Measurements from ENCODE around the gene MDGA2.

MDGA2 gene

GRCh38 chr14:47509957-47510356 is 165.4 kb downstream of the MDGA2 start:
- no peak for DNase-seq (ENCODE audit: low read depth)
- no peak for TF ChIP-seq CTCF (IDR thresholded peaks at IDR 0.05; ENCODE audit: low read depth, low read length, missing control alignments)
- H3K4me3 ChIP-seq (ENCODE audit: low read depth, low read length), result no peak overlapping the region

- no peak overlapping the region for H3K4me3 ChIP-seq (ENCODE audit: low read depth, low read length)
- TF ChIP-seq CTCF (IDR thresholded peaks at IDR 0.05; ENCODE audit: low read depth, low read length, missing control alignments), result no peak
- no peak for DNase-seq (ENCODE audit: low read depth)
Measured at GRCh38 chr14:47507861-47508260, 167.5 kb downstream of the MDGA2 start.

GRCh38 chr14:47500369-47500768 is 175.0 kb downstream of the MDGA2 start:
- no peak overlapping the region for H3K4me3 ChIP-seq (ENCODE audit: low read depth, low read length)
- TF ChIP-seq CTCF (IDR thresholded peaks at IDR 0.05; ENCODE audit: low read depth, low read length, missing control alignments), result no peak
- no peak for DNase-seq (ENCODE audit: low read depth)

GRCh38 chr14:47490766-47491165 is 184.6 kb downstream of the MDGA2 start:
- DNase-seq (ENCODE audit: low read depth), result no peak
- no peak for TF ChIP-seq CTCF (IDR thresholded peaks at IDR 0.05; ENCODE audit: low read depth, low read length, missing control alignments)

GRCh38 chr14:47490353-47490752 is 185.1 kb downstream of the MDGA2 start:
- TF ChIP-seq CTCF (IDR thresholded peaks at IDR 0.05; ENCODE audit: low read depth, low read length, missing control alignments), result no peak
- H3K4me3 ChIP-seq (ENCODE audit: low read depth, low read length), result no peak overlapping the region
- DNase-seq (ENCODE audit: low read depth), result no peak

More at GRCh38 chr14:47490766-47491165, 184.6 kb downstream of the MDGA2 start:
- no peak overlapping the region for H3K4me3 ChIP-seq (ENCODE audit: low read depth, low read length)

GRCh38 chr14:47485421-47485820 is 190.0 kb downstream of the MDGA2 start:
- no peak overlapping the region for H3K4me3 ChIP-seq (ENCODE audit: low read depth, low read length)
- DNase-seq (ENCODE audit: low read depth), result no peak
- TF ChIP-seq CTCF (IDR thresholded peaks at IDR 0.05; ENCODE audit: low read depth, low read length, missing control alignments), result no peak

- no peak for DNase-seq (ENCODE audit: low read depth)
- no peak for TF ChIP-seq CTCF (IDR thresholded peaks at IDR 0.05; ENCODE audit: low read depth, low read length, missing control alignments)
- no peak overlapping the region for H3K4me3 ChIP-seq (ENCODE audit: low read depth, low read length)
Measured at GRCh38 chr14:47483449-47483848, 192.0 kb downstream of the MDGA2 start.

Measured in GM12864 (cell line).